Stimulated activated CD8-positive, alpha-beta memory T cell treated with anti-CD3 and anti-CD28 coated beads, Interleukin-12 subunit alpha, Interleukin-12 subunit beta, amount 100 ng/mL, for 1 hour (primary cell): ENCODE data around the gene ETFA.

Experiments used
- DNase-seq: peaks from one replicate; pipeline ENCODE4 v3.0.0-alpha.2; 2020; ENCODE audit warnings: low read depth

ETFA gene

GRCh38 chr15:76311100-76311953, at the start of gene ETFA:
Gene ETFA (minus strand): TSS chr15:76311469. CDS start chr15:76311388, 81 bp downstream.
- peak; percentile 77 for DNase-seq

DNA sequence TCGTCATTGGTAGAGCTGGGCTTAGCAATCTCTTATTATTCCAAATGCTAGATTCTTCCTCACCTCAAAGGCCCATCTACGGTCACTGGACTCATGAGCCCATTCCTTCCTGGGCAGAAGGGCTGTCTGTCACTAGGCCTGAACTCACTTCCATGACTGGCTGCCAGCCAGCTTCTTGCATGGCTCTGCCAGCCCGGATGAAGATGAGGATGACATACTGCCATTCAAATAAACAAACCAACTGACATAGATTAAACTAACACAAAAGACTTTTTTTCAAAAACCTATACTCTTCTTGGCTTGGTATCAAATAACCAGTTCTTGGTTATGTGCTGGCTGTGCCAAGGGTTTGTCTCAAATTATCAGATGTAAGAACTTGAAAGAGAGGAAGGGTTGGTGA, 49.1 kb upstream of the ETFA start:
- no peak for DNase-seq

GRCh38 chr15:76359152-76359551, 47.9 kb upstream of the ETFA start:
- DNase-seq: no peak

DNA sequence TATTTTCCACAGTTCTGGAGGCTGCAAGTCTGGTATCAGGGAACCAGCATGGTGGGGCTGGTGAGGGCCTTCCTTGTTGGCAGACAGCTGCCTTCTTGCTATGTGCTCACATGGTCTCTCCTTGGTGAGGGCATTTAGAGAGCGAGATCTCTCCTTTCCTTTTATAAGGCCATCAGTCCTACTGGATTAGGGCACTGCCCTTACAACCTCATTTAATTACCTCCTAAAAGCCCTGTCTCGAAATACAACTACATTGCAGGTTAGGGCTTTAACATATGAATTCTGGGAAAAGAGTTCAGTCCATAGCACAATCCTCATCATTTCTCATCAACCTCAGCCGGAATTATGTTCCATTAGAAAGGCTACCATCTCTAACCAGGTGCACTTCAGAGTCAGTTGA, 47.2 kb upstream of the ETFA start:
- DNase-seq: no peak

DNA sequence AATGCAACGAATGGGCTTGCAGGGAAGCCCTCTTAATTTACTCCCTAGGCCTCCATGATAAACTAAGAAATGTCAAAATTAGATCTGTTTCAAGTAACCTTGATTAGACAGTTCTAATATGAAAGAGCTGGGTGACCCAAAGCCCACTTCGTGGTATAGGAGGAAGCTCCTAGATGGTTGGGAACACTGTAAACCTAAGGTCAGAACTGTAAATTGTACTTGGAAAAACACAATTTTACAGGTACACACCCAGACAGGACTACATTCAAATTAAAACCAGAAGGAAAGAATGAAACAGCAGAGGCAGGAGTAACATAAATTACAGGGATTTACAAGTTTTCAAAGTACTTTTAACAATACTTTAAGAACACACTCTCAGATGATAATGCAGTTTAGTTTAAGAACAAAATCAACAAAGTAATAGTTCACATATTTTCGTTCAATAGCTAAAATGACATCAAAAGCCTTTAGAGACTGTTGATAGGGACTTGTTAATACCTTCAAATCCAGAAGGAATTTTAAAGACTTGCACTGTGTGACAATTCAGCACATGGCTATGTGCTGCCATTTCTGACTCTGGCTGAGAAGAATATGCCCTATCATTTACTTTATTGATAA, 43.7 kb upstream of the ETFA start:
- no peak for DNase-seq

- DNase-seq: no peak
Observed at GRCh38 chr15:76353903-76354302, 42.6 kb upstream of the ETFA start.

GRCh38 chr15:76353023-76353577, 41.8 kb upstream of the ETFA start:
- no peak for DNase-seq

GRCh38 chr15:76349301-76350070, 38.2 kb upstream of the ETFA start:
- DNase-seq: no peak

GRCh38 chr15:76347482-76348055, 36.3 kb upstream of the ETFA start:
- no peak for DNase-seq

- DNase-seq: no peak
Observed at GRCh38 chr15:76346669-76347481, 35.6 kb upstream of the ETFA start.

GRCh38 chr15:76345880-76346668, 34.8 kb upstream of the ETFA start:
- no peak for DNase-seq

GRCh38 chr15:76345583-76345879, 34.3 kb upstream of the ETFA start:
- no peak for DNase-seq

- DNase-seq: no peak
Observed at GRCh38 chr15:76344893-76345582, 33.8 kb upstream of the ETFA start.

DNA sequence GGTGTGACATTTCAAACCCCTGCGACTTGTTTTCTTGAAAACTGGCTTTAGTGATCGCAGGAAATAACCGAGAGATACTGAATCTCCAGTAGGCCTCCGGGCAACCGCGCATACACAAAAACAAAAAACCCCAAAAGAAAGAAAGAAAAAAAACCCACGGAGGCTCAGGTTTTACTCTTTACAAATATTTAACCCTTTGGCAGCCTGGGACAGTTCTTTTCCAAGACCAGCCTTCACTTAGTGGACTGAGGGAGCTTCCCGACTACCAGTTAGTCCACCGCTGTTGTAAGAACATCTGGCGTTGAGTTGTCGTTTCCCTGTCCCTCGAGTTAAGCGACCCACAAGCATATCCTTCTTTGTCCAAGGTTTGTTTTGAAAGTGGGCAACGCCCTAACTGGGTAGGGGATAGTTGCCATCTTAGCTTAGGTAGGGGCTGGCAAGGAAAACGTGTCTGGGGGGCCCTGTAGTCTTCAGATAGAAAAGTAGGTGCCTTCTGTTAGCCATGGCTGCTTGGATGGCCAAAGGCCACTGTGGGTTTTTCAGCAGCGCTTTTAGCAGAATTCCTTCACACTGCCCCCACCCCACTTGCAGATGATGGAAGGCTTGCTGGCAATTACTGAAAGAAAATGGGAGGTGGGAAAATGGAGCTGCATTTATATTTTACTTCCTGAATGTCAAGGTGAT, 32.2 kb upstream of the ETFA start:
- no peak for DNase-seq

DNA sequence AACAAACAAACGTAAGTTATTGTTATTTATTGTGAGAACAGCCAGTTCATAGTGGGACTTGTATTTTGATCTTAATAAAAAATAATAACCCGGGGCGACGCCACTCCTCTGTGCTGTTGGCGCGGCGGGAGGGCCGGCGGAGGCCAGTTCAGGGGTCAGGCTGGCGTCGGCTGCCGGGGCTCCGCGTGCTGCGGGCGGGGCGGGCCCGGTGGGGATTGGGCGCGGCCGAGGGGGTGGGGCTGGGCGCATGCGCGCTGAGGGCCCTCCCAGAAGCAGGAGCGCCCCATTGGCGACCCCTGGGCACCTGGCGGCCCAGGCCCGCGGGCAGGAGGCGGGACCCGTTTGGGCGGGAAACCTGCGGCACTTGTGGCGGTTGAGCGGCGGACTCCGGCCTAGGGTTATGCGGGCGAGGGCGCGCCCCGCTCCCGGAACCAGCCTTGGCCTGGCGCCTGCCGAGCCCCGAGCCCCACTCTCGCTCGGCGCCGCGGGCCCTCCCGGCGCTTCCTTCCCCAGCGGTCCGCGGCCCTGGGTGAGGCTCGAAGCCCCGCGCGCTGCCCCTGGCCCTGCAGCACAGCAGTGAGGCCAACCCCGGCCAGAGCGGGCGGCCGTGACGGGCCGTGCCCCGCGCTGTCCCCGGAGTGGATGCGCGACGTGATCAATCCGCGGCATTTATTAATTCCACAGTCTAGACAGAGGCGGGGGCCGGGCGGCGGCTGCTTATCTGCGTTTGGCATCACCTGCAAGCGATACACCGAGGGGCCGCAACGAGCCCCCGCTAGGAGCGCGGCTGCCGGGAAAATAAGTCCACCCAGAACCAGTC, 31.3 kb upstream of the ETFA start:
- DNase-seq: no peak

DNA sequence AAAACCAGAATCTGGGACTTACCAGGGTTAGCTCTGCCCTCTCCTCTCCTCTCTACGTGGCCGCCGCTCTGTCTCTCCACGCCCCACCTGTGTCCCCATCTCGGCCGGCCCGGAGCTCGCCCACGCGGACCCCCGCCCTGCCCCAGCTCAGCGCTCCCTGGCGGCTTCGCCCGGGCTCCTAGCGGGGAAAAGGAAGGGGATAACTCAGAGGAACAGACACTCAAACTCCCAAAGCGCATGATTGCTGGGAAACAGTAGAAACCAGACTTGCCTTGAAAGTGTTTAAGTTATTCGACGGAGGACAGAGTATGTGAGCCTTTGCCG, 30.8 kb upstream of the ETFA start:
- no peak for DNase-seq

- no peak for DNase-seq
Observed at GRCh38 chr15:76341366-76342057, 30.2 kb upstream of the ETFA start.

- no peak for DNase-seq
Observed at GRCh38 chr15:76340803-76341365, 29.6 kb upstream of the ETFA start.
